ENCODE results near the gene VPS51.

DNA sequence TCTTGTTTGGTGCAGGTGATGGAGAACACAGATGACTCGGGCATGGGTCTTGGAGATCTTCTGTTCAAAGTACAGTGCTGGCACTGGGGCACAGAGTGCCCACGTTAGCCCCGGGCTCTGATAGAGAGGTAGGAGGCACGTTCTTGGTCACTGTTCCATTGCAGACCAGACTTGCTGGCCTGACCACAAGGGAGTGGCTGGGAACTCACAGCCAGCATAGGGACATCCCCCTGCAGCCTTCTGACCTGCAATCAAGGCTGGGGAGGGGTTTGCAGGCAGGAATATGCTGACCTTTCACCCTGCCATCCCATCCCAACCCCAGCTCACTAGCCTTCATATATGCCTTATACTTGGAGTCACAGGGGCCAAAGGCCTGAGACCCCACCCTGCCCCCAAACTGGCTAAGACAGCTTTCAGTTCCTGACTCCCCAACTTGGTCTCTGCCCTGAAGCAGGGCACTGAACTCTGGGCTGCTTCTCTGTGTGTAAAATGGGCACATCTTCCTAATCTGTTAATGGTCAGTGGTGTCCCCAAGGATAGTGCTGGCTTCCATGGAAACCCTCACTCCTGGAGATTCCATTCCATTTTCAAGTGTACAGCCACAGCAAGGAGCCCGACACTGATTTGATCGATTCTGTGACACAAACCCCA lies 30.7 kb downstream of the VPS51 start:
- TF ChIP-seq, protein P1, sequence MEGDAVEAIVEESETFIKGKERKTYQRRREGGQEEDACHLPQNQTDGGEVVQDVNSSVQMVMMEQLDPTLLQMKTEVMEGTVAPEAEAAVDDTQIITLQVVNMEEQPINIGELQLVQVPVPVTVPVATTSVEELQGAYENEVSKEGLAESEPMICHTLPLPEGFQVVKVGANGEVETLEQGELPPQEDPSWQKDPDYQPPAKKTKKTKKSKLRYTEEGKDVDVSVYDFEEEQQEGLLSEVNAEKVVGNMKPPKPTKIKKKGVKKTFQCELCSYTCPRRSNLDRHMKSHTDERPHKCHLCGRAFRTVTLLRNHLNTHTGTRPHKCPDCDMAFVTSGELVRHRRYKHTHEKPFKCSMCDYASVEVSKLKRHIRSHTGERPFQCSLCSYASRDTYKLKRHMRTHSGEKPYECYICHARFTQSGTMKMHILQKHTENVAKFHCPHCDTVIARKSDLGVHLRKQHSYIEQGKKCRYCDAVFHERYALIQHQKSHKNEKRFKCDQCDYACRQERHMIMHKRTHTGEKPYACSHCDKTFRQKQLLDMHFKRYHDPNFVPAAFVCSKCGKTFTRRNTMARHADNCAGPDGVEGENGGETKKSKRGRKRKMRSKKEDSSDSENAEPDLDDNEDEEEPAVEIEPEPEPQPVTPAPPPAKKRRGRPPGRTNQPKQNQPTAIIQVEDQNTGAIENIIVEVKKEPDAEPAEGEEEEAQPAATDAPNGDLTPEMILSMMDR (IDR thresholded peaks at IDR 0.05; ENCODE audit: low read length): no peak
- TF ChIP-seq EZH2 (optimal IDR thresholded peaks at IDR 0.05; ENCODE audit: low read depth, low read length): no peak
- no peak for TF ChIP-seq EZH2phosphoT487 (IDR thresholded peaks at IDR 0.05; ENCODE audit: low read length)

All from MM.1S (cell line).